ENCODE measurements around the gene SKIC2. TPM values are rescaled to one million over a fixed set of nuclear protein-coding genes. Genes with fewer than 3 reads are reported as not detected.

SKIC2 gene
- total and polyA plus RNA-seq, 3 experiments from 2014 or later = 21.1 to 114 (median 110) TPM

GRCh38 chr6:31956796-31957195, 2.2 kb upstream of the SKIC2 start:
- H3K4me1 Mint-ChIP-seq = peaks cover 28 to 42% (median 38%) of the 10 kb centered on the region in 3 donors
- H3K27ac Mint-ChIP-seq = peak overlapping the region in 6 of 8 donors; percentile 17 to 99 (median 96)
- ChIA-PET CTCF (interaction anchor here (1.0 to 1.3 kb wide), 2 partner anchors 14 to 34 kb away, joined by 3 read pairs; no protein-coding TSS in a partner anchor), POLR2A (interaction anchor here (0.7 to 4.7 kb wide), 2 partner anchors 14 to 1448 kb away, joined by 3 to 71 read pairs; partner anchors contain the start of gene DXO)
- Histone ChIP-seq H3K36me3 (ENCODE audit: insufficient read depth, low read length) (peaks cover 55% of the 10 kb centered on the region), H3K27ac (ENCODE audit: low read depth, low read length) (no peak overlapping the region), H3K27me3 (ENCODE audit: insufficient read depth, low read length, poor library complexity, severe bottlenecking) (no peaks in the 10 kb centered on the region), H3K4me3 (ENCODE audit: low read length) (no peak overlapping the region), H3K9me3 (ENCODE audit: low read length) (no peaks in the 10 kb centered on the region), H3K4me1 (ENCODE audit: insufficient read depth, low read length) (peaks cover 27% of the 10 kb centered on the region)
- peaks cover 0 to 1% of the 10 kb centered on the region in 2 donors for H3K27me3 Mint-ChIP-seq
- no peak overlapping the region for H3K4me3 Mint-ChIP-seq
- DNase-seq = no peak
- no peaks in the 10 kb centered on the region for H3K9me3 Mint-ChIP-seq
- H3K36me3 Mint-ChIP-seq = peaks cover 11 to 90% (median 16%) of the 10 kb centered on the region in 3 donors

GRCh38 chr6:31958412-31958740, 599 bp upstream of the SKIC2 start:
- Mint-ChIP-seq H3K27me3 (peaks cover 0 to 1% of the 10 kb centered on the region in 2 donors), H3K36me3 (peaks cover 7 to 90% (median 20%) of the 10 kb centered on the region in 3 donors), H3K4me3 (peak overlapping the region; percentile 88 to 98 (median 95)), H3K4me1 (peaks cover 34 to 47% (median 40%) of the 10 kb centered on the region in 3 donors), H3K27ac (peak overlapping the region; percentile 96 to 99 (median 98)), H3K9me3 (no peaks in the 10 kb centered on the region)
- Histone ChIP-seq H3K4me1 (ENCODE audit: insufficient read depth, low read length) (peaks cover 27% of the 10 kb centered on the region), H3K9me3 (ENCODE audit: low read length) (no peaks in the 10 kb centered on the region), H3K27me3 (ENCODE audit: insufficient read depth, low read length, poor library complexity, severe bottlenecking) (no peaks in the 10 kb centered on the region), H3K27ac (ENCODE audit: low read depth, low read length) (peak overlapping the region; percentile 99), H3K36me3 (ENCODE audit: insufficient read depth, low read length) (peaks cover 59% of the 10 kb centered on the region), H3K4me3 (ENCODE audit: low read length) (peak overlapping the region; percentile 100)
- ChIA-PET CTCF (no interaction called here), POLR2A (interaction anchor here (0.6 to 4.7 kb wide), 5 partner anchors 13 to 1857 kb away, joined by 3 to 71 read pairs (median 4); partner anchors contain the start of genes DXO and GPANK1)
- no peak for DNase-seq

- Mint-ChIP-seq H3K4me3 (peak overlapping the region in 1 of 7 donors; percentile 56), H3K27me3 (peaks cover 0 to 1% of the 10 kb centered on the region in 2 donors), H3K9me3 (no peaks in the 10 kb centered on the region), H3K27ac (peak overlapping the region in 7 of 8 donors; percentile 46 to 99 (median 83)), H3K4me1 (peaks cover 34 to 47% (median 40%) of the 10 kb centered on the region in 3 donors), H3K36me3 (peaks cover 0 to 90% (median 18%) of the 10 kb centered on the region in 3 donors)
- ChIA-PET CTCF (interaction anchor here (1.0 to 1.6 kb wide), 2 partner anchors 9 to 10 kb away, joined by 3 to 7 read pairs; no protein-coding TSS in a partner anchor), POLR2A (no interaction called here)
- peaks cover 27% of the 10 kb centered on the region for H3K4me1 ChIP-seq (ENCODE audit: insufficient read depth, low read length)
- no peak overlapping the region for H3K27ac ChIP-seq (ENCODE audit: low read depth, low read length)
- no peaks in the 10 kb centered on the region for H3K27me3 ChIP-seq (ENCODE audit: insufficient read depth, low read length, poor library complexity, severe bottlenecking)
- no peak overlapping the region for H3K4me3 ChIP-seq (ENCODE audit: low read length)
- H3K9me3 ChIP-seq (ENCODE audit: low read length) = no peaks in the 10 kb centered on the region
- H3K36me3 ChIP-seq (ENCODE audit: insufficient read depth, low read length) = peaks cover 60% of the 10 kb centered on the region
- DNase-seq = no peak
Measured at GRCh38 chr6:31961616-31962015, 2.6 kb downstream of the SKIC2 start.

- Histone ChIP-seq H3K27ac (ENCODE audit: low read depth, low read length) (no peak overlapping the region), H3K27me3 (ENCODE audit: insufficient read depth, low read length, poor library complexity, severe bottlenecking) (no peaks in the 10 kb centered on the region), H3K4me3 (ENCODE audit: low read length) (no peak overlapping the region), H3K9me3 (ENCODE audit: low read length) (no peaks in the 10 kb centered on the region), H3K36me3 (ENCODE audit: insufficient read depth, low read length) (peaks cover 74% of the 10 kb centered on the region), H3K4me1 (ENCODE audit: insufficient read depth, low read length) (peaks cover 14% of the 10 kb centered on the region)
- Mint-ChIP-seq H3K4me3 (no peak overlapping the region), H3K36me3 (peaks cover 0 to 95% (median 24%) of the 10 kb centered on the region in 3 donors), H3K4me1 (peaks cover 21 to 30% (median 23%) of the 10 kb centered on the region in 3 donors), H3K9me3 (no peaks in the 10 kb centered on the region), H3K27me3 (no peaks in the 10 kb centered on the region), H3K27ac (peak overlapping the region in 2 of 8 donors; percentile 71 to 76)
- ChIA-PET POLR2A (no interaction called here), CTCF (no interaction called here)
- no peak for DNase-seq
Measured at GRCh38 chr6:31963921-31964320, 4.9 kb downstream of the SKIC2 start.

- Histone ChIP-seq H3K27me3 (ENCODE audit: insufficient read depth, low read length, poor library complexity, severe bottlenecking) (no peaks in the 10 kb centered on the region), H3K27ac (ENCODE audit: low read depth, low read length) (no peak overlapping the region), H3K36me3 (ENCODE audit: insufficient read depth, low read length) (peaks cover 75% of the 10 kb centered on the region), H3K4me1 (ENCODE audit: insufficient read depth, low read length) (peaks cover 9% of the 10 kb centered on the region), H3K4me3 (ENCODE audit: low read length) (no peak overlapping the region), H3K9me3 (ENCODE audit: low read length) (no peaks in the 10 kb centered on the region)
- Mint-ChIP-seq H3K27ac (peak overlapping the region in 2 of 8 donors; percentile 38 to 76), H3K27me3 (peaks cover 0 to 1% of the 10 kb centered on the region in 2 donors), H3K36me3 (peaks cover 0 to 96% (median 26%) of the 10 kb centered on the region in 3 donors), H3K9me3 (no peaks in the 10 kb centered on the region), H3K4me1 (peaks cover 17 to 26% (median 18%) of the 10 kb centered on the region in 3 donors), H3K4me3 (no peak overlapping the region)
- ChIA-PET POLR2A (no interaction called here), CTCF (interaction anchor here (1.1 kb wide), 1 partner anchor 13 kb away, joined by 3 read pairs; no protein-coding TSS in a partner anchor)
- no peak for DNase-seq
Measured at GRCh38 chr6:31965700-31966099, 6.7 kb downstream of the SKIC2 start.

- peaks cover 20 to 28% (median 23%) of the 10 kb centered on the region in 3 donors for H3K4me1 Mint-ChIP-seq
- Histone ChIP-seq H3K27ac (ENCODE audit: low read depth, low read length) (no peak overlapping the region), H3K4me1 (ENCODE audit: insufficient read depth, low read length) (peaks cover 17% of the 10 kb centered on the region), H3K9me3 (ENCODE audit: low read length) (no peaks in the 10 kb centered on the region), H3K4me3 (ENCODE audit: low read length) (no peak overlapping the region), H3K27me3 (ENCODE audit: insufficient read depth, low read length, poor library complexity, severe bottlenecking) (no peaks in the 10 kb centered on the region), H3K36me3 (ENCODE audit: insufficient read depth, low read length) (peaks cover 69% of the 10 kb centered on the region)
- peak overlapping the region in 3 of 8 donors; percentile 66 to 76 (median 69) for H3K27ac Mint-ChIP-seq
- H3K36me3 Mint-ChIP-seq = peaks cover 0 to 89% (median 24%) of the 10 kb centered on the region in 3 donors
- H3K9me3 Mint-ChIP-seq = no peaks in the 10 kb centered on the region
- H3K4me3 Mint-ChIP-seq = peak overlapping the region in 1 of 7 donors; percentile 27
- ChIA-PET CTCF (interaction anchor here (1.1 kb wide), 1 partner anchor 14 kb away, joined by 3 read pairs; no protein-coding TSS in a partner anchor), POLR2A (no interaction called here)
- H3K27me3 Mint-ChIP-seq = peaks cover 0 to 1% of the 10 kb centered on the region in 2 donors
- DNase-seq = no peak
Measured at GRCh38 chr6:31966506-31966905, 7.5 kb downstream of the SKIC2 start.

DNA sequence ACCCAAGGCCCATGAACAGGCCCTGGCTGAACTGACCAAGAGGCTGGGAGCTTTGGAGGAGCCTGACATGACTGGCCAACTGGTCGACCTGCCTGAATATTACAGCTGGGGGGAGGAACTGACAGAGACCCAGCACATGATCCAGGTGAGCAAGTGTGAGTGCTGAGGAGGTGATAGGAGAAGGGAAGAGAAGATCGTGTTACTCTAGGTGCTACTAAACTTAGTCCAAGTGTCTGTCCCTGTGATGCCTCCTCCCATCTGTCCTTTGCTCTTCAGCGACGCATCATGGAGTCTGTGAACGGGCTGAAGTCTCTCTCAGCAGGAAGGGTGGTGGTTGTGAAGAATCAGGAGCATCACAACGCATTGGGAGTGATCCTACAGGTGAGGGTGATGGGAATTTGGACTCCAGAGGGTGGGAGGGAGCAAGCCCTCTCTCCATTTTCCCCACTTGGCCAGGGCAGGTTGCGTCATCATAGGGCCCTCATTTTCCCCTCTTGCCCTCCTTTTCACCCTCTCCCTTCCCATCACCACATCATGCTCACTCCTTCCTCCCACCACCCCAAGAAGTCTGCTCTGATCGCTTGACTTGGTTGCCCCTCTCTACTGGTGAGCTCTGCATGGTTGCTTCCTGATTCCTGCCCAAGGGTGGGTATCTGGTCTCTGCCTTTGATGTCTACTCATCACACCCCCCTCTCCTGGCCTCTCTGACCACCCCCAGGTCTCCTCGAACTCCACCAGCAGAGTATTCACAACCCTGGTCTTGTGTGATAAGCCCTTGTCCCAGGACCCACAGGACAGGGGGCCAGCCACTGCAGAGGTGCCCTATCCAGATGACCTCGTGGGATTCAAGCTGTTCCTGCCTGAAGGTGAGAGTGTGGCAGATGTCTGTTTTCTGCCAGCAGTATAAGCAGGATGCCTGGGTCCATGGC, 8.3 kb downstream of the SKIC2 start:
- H3K36me3 Mint-ChIP-seq = peaks cover 0 to 89% (median 17%) of the 10 kb centered on the region in 3 donors
- CTCF ChIA-PET = interaction anchor here (1.1 kb wide), 1 partner anchor 15 kb away, joined by 3 read pairs; no protein-coding TSS in a partner anchor

More for the DNA sequence above, 8.3 kb downstream of the SKIC2 start:
- Mint-ChIP-seq H3K27me3 (peaks cover 0 to 8% of the 10 kb centered on the region in 2 donors), H3K9me3 (no peaks in the 10 kb centered on the region), H3K4me1 (peaks cover 19 to 29% (median 26%) of the 10 kb centered on the region in 3 donors), H3K27ac (peak overlapping the region in 6 of 8 donors; percentile 66 to 100 (median 72)), H3K4me3 (peak overlapping the region in 1 of 7 donors; percentile 40)
- Histone ChIP-seq H3K4me1 (ENCODE audit: insufficient read depth, low read length) (peaks cover 18% of the 10 kb centered on the region), H3K4me3 (ENCODE audit: low read length) (no peak overlapping the region), H3K36me3 (ENCODE audit: insufficient read depth, low read length) (peaks cover 62% of the 10 kb centered on the region), H3K27me3 (ENCODE audit: insufficient read depth, low read length, poor library complexity, severe bottlenecking) (no peaks in the 10 kb centered on the region), H3K9me3 (ENCODE audit: low read length) (no peaks in the 10 kb centered on the region), H3K27ac (ENCODE audit: low read depth, low read length) (no peak overlapping the region)
- POLR2A ChIA-PET = no interaction called here
- DNase-seq = no peak

Measured in CD8-positive, alpha-beta memory T cell (primary cell).